ENCODE measurements around the gene DBT.
"Not testable (repeated sequence)": the region's sequence is repeated elsewhere in the genome, so short reads cannot be mapped to it uniquely, and the experiment has no call there.

The DBT gene

GRCh38 chr1:100249537-100250257 is at the start of gene DBT:
DBT (minus strand) TSS chr1:100249834; CDS start chr1:100249820, 14 bp downstream.
- DNase-seq (ENCODE audit: low spot score) = peak; percentile 97

DNA sequence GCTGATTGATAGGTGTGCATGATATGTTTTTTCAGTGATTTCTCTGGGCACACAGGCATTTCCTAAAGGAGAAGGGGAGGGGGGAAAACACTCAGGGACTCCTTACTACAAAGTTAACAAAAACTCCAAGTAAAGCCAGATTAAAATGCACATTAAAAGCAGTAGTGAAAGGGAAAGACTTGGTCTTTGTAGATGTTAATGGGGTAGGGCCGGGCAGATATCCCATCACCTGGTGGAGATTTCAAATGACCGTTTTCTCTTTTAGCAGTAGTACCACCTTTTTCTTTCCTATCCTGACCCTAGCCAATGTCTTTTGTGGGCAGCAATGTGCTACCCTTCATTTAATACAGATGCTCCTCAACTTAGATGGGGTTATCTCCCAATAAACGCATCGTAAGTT is 48.9 kb upstream of the DBT start:
- no peak for DNase-seq (ENCODE audit: low spot score)

DNA sequence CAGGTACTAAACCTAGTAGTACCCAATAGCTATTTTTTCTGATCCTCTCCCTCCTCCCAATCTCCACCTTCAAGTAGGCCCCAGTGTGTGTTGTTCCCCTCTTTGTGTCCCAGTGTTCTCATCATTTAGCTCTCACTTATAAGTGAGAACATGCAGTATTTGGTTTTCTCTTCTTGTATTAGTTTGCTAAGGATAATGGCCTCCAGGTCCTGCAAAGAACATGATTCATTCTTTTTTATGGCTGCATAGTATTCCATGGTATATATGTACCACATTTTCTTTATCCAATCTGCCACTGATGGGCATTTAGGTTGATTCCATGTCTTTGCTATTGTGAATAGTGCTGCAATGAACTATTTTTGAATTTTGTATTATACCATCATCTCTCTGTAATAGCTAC is 47.4 kb upstream of the DBT start:
- DNase-seq (ENCODE audit: low spot score) = not testable (repeated sequence)

DNA sequence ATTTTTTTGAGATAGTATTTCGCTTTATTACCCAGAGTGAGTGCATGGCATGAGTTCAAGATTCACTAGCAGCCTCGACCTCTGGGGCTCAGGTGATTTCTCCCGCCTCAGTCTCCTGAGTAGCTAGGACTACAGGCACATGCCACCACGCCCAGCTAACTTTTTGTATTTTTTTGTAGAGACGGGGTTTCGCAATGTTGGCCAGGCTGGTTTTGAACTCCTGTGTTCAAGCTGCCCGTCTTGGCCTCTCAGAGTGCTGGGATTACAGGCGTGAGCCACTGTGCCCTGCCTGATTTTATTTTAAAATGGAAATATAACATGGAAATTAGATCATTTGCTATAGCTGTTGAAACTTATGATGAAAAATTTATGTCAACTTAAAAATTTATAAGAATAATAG is 46.5 kb upstream of the DBT start:
- DNase-seq (ENCODE audit: low spot score) = no peak

GRCh38 chr1:100292711-100293110 is 43.1 kb upstream of the DBT start:
- DNase-seq (ENCODE audit: low spot score) = peak; percentile 22

DNA sequence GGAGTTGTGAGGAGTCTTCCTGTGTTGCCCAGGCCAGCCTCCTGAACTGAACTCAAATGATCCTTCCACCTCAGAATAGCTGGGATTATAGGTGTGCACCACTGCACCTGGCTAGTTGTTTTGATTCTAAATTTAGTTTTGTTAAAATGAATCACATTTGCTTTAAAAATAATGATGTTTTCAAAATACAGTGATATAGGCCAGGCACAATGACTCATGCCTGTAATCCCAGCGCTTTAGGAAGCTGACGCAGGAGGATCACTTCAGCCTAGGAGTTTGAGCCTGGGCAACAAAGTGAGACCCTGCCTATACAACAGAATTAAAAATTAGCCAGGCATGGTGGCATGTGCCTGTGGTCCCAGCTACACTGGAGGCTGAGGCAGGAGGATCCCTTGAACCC is 40.7 kb upstream of the DBT start:
- DNase-seq (ENCODE audit: low spot score) = no peak

DNA sequence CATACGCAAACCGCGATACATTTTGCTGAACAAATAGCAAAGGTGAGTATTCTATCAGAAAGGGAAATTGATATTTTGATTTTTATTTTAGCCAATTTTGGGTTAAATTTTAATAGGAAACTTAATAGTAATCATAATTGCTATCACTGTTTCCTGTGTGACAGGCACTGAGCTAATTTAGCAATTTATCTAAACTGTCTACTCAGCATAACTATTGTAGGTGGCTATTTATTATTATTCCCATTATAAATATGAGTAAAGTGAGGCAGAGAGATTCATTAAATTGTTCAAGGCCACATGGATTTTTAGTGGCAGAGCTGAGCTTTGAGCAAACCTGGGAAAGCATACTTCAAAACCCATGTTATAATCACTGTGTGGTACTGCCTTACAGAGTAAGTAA is 37.5 kb upstream of the DBT start:
- DNase-seq (ENCODE audit: low spot score) = no peak

GRCh38 chr1:100284591-100284990 is 35.0 kb upstream of the DBT start:
- no peak for DNase-seq (ENCODE audit: low spot score)

DNA sequence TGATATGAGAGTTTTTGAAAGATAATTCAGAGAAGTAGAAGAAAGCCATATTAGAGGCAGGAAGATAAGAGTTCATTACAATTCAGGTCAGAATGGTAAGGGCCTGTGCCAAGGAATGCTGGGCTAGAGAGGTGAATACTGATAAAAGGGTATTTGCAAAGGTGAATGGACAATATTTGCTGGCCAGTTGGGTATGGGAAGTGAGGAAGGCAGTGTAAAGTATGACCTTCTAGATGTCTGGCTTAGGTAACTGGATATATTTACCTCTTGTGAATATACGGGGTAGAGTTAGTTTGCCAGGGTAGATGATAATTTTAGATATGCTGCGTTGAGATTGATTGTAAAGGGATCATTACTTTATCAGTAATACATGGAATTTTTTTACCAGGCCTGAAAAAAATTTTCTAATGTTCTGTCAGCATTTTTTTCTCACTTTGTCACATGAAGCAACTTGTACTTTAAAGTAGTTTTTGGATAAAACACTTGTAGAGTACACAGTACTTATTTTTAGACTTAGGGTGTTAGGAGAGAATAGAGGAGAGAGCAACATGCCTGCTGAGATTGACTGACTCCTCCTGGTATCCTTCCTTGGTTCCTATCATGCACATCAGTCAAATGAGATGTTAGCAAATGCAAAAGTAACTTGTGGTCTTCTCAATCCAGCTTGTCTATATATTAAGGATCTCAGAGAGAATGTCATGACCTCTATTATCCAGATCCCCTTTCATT is 30.5 kb upstream of the DBT start:
- DNase-seq (ENCODE audit: low spot score) = no peak

GRCh38 chr1:100279358-100279923 is 29.8 kb upstream of the DBT start:
- DNase-seq (ENCODE audit: low spot score) = no peak

- no peak for DNase-seq (ENCODE audit: low spot score)
Observed at GRCh38 chr1:100277866-100278265, 28.2 kb upstream of the DBT start.

- no peak for DNase-seq (ENCODE audit: low spot score)
Observed at GRCh38 chr1:100268202-100268601, 18.6 kb upstream of the DBT start.

DNA sequence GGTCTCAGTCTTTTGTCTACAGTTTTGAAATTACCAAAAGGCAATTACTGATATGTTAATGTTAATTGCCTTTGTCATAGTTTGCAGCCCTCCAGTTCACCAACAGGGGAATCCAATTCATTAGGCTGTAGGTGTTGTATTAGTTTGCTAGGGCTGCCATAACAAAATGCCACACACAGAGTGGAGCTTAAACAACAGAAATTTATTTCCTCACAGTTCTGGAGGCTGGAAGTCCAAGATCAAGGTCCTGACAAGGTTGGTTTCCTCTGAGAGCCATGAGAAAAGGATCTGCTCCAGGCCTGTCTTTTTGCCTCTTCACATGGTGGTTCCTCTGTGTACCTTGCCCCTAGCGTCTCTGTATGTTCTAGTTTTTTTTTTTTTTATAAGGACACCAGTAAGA is 17.6 kb upstream of the DBT start:
- no peak for DNase-seq (ENCODE audit: low spot score)

DNA sequence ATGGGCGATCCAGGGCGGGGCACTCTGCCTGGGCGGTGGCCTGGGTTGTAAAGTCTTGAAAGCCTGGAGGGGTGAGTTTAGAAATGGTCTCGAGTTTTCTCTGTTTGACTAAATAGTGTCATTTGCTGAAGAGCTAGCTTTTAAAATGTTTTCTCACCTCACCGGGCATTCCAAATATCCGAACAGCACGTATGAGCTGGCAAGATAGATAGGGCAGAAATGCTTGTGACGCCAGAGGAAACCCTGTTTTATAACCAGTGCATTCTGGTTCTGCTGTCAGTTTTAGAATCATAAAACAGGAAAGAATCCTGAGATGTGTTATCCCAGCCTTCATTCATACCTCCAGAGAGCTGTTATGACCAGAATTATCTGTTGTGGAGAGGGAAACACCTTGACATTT is 17.1 kb upstream of the DBT start:
- peak; percentile 48 for DNase-seq (ENCODE audit: low spot score)

- peak; percentile 97 for DNase-seq (ENCODE audit: low spot score)
Observed at GRCh38 chr1:100265931-100266740, 16.5 kb upstream of the DBT start, which contains the start of gene RTCA. RTCA (plus strand) TSS chr1:100266216; CDS start chr1:100266376, 160 bp downstream.

DNA sequence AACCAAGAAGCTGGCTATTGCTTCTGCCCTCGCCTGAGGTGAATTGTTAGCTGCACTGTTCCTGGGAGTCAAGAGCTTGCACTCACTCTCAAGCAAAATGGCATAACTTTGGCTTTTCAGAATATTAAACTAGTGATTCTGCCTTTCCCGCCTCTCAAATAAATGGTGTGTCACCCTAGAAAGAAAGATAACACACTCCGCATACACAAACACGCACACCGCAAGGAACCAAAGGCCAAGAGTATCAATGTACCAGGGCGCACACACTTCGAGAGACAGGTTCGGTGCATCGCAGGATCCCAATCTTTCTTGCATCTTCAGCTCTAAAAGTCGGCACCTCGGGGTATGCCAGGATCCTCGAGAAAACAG is 15.9 kb upstream of the DBT start:
- peak; percentile 23 for DNase-seq (ENCODE audit: low spot score)

GRCh38 chr1:100264081-100264480 is 14.4 kb upstream of the DBT start:
- DNase-seq (ENCODE audit: low spot score) = not testable (repeated sequence)

- no peak for DNase-seq (ENCODE audit: low spot score)
Observed at GRCh38 chr1:100261686-100262085, 12.1 kb upstream of the DBT start.

DNA sequence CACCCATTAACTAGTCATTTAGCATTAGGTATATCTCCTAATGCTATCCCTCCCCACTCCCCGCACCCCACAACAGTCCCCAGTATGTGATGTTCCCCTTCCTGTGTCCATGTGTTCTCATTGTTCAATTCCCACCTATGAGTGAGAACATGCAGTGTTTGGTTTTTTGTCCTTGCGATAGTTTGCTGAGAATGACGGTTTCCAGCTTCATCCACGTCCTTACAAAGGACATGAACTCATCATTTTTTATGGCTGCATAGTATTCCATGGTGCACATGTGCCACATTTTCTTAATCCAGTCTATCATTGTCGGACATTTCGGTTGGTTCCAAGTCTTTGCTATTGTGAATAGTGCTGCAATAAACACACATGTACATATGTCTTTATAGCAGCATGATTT is 8.8 kb upstream of the DBT start:
- not testable (repeated sequence) for DNase-seq (ENCODE audit: low spot score)

DNA sequence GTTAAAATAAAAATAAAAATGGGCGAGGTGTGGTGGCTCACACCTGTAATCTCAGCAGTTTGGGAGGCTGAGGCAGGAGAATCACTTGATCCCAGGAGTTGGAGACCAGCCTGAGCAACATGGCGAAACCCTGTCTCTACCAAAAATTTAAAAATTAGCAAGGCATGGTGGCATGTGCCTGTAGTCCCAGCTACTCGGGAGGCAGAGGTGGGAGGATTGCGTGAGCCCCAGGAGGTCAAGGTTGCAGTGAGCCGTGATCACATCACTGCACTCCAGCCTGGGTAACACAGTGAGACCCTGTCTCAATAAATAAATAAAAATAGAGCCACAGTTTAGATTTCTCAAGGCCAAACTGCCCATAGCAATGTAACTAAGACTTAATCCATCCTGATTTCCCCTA is 6.6 kb upstream of the DBT start:
- DNase-seq (ENCODE audit: low spot score) = not testable (repeated sequence)

- DNase-seq (ENCODE audit: low spot score) = no peak
Observed at GRCh38 chr1:100253552-100253951, 3.9 kb upstream of the DBT start.

GRCh38 chr1:100252901-100253300 is 3.3 kb upstream of the DBT start:
- DNase-seq (ENCODE audit: low spot score) = no peak
